ENCODE measurements around the gene MMAA.

DNA sequence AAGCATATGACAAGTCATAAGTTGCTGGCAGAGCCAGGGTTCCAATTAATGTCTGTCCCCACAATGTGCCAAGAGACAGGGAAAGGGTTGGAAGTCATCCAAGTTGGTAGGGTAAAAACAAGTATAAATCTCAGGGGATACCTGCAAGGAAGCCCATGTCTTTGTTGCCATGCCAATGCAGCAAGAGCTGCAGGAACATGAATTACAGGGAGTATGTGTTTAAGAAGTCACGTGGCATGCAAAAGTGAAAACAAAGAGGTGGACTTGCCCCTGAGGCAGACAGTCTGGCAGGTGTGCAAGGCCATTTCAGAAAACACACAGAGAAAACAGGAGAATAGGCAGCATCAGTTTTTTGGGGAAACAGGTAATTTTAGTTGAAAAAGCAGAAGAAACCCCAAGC, 90.2 kb downstream of the MMAA start:
- no peak for TF ChIP-seq EZH2 (IDR thresholded peaks at IDR 0.05; ENCODE audit: borderline replicate concordance, insufficient read depth, low read depth, low read length, poor library complexity, severe bottlenecking)
- TF ChIP-seq, protein P1, sequence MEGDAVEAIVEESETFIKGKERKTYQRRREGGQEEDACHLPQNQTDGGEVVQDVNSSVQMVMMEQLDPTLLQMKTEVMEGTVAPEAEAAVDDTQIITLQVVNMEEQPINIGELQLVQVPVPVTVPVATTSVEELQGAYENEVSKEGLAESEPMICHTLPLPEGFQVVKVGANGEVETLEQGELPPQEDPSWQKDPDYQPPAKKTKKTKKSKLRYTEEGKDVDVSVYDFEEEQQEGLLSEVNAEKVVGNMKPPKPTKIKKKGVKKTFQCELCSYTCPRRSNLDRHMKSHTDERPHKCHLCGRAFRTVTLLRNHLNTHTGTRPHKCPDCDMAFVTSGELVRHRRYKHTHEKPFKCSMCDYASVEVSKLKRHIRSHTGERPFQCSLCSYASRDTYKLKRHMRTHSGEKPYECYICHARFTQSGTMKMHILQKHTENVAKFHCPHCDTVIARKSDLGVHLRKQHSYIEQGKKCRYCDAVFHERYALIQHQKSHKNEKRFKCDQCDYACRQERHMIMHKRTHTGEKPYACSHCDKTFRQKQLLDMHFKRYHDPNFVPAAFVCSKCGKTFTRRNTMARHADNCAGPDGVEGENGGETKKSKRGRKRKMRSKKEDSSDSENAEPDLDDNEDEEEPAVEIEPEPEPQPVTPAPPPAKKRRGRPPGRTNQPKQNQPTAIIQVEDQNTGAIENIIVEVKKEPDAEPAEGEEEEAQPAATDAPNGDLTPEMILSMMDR (IDR thresholded peaks at IDR 0.05): no peak
